ENCODE data around the gene CADM2.

Gene CADM2

GRCh38 chr3:85337895-85338294 lies 379.1 kb downstream of the CADM2 start:
- no peak for DNase-seq

DNA sequence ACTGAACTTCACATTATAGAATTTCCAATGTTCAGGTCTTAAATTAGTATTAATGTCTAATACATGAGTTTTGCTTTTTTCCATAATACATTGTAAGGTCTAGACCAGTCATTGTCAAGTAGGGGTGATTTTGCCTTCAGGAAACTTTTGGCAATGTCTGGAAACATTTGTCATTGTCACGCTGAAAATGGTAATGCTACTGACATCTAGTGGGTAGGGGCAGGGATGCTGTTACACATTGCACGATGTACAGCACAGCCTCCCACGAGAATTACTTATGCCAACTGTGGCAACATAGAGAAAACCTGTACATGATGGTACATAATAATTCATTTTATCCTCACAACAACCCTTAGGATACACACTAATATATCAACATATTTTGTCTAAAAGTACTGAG lies 384.1 kb downstream of the CADM2 start:
- no peak for DNase-seq

DNA sequence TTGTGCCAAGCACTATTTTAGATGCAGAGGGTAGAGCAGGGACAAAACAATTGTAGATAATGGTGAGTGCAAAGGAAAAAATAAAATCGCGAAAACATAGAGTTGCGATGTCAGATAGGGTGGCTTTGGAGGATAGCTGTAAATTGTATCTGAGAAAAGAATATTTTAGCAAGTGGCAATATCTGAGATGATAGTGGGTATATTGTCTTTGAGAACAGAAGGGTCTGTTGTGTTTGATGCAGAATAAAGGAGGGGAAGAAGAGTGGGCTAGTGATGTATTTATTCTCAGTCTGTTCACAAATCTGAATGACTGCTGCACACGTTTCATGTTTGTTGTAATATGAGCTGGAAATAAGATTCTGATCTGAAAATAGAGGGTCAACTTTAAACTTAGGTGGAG lies 396.8 kb downstream of the CADM2 start:
- no peak for DNase-seq

GRCh38 chr3:85360742-85361387 lies 402.1 kb downstream of the CADM2 start:
- peak; percentile 48 for DNase-seq

DNA sequence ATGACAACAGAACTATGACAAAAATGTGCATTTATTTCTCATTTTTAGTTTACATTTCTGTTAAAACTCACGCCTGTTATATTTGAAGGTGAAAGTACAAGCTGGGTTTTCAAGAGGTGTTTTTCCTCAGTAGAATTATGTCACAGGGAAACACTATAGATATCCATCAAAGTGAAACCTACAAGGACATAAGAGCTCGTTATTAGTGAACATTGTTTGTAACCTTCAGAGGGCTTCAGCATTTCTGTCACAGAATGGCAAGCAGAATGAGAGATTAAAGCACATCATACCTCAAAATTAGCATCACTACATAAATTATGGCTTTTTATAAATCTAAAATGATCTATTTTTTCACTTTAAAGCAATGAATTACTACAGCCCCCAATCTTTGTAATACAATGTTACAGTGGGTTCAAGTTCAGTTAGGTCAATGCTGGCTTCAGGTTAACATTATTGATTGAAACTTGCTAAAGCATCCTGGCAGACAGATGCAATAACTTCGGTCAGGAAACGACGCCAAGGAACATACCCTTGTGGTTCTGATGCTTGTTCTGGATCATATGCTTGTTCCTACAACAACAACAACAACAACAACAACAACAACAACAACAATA lies 405.6 kb downstream of the CADM2 start:
- no peak for DNase-seq

- DNase-seq: no peak
Observed at GRCh38 chr3:85370341-85370740, 411.6 kb downstream of the CADM2 start.

GRCh38 chr3:85376131-85376530 lies 417.3 kb downstream of the CADM2 start:
- no peak for DNase-seq

- no peak for DNase-seq
Observed at GRCh38 chr3:85377115-85377514, 418.3 kb downstream of the CADM2 start.

DNA sequence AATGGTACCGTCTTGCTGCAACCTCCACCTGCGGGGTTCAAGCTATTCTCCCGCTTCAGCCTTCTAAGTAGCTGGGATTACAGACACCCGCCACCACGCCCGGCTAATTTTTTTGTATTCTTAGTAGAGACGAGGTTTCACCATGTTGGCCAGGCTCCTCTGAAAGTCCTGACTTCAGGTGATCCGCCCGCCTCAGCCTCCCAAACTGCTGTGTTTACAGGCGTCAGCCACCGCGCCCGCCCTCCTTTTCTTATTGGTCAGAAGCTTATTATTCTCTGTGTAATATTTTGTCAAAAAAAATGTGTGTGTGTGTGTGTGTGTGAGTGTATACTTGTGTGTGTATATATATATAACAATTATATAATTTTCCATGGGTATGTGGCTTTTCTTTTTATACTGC lies 425.6 kb downstream of the CADM2 start:
- no peak for DNase-seq

DNA sequence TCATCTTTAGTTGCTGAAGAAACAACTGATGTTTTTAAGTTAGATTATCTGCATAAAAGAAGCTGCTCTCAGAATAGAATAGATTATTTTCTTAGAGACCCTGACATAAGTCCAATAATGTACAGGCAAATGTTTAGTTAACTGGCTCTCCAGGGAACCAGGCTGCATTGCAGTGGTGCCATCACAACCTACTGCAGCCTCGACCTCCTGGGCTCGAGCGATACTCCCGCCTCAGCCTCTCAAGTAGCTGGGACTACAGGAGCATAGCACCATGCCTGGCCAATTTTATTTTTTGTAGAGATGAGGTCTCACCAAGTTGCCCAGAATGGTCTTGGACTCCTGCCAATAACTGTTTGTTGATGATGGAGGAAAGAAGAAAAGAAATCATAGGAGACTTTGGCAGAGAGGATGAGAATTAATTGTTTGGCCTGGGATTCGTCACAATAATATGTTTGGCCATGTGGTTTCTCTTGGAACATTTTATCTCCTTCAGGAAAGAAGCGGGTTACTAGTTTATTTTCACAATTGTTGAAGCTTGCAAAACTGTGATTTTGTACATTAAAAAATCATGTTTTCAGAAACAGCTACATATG lies 429.2 kb downstream of the CADM2 start:
- no peak for DNase-seq

- DNase-seq: no peak
Observed at GRCh38 chr3:85394424-85394823, 435.6 kb downstream of the CADM2 start.

GRCh38 chr3:85397434-85397833 lies 438.6 kb downstream of the CADM2 start:
- no peak for DNase-seq

DNA sequence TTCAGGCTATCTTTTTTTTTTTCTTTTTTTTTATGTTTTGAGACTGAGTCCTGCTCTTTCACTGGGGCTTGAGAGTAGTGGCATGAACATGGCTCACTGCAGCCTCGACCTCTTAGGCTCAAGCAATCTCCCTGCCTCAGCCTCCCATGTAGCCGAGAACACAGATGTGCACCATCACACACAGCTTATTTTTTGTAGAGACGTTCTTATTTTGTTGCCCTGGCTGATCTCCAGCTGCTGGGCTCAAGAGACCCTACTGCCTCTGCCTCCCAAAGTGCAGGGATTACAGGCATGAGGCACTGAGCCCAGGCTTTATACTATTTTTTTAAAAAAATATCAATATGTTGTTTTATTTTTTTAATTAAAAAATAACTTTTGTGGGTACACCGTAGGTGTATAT lies 467.3 kb downstream of the CADM2 start:
- no peak for DNase-seq

DNA sequence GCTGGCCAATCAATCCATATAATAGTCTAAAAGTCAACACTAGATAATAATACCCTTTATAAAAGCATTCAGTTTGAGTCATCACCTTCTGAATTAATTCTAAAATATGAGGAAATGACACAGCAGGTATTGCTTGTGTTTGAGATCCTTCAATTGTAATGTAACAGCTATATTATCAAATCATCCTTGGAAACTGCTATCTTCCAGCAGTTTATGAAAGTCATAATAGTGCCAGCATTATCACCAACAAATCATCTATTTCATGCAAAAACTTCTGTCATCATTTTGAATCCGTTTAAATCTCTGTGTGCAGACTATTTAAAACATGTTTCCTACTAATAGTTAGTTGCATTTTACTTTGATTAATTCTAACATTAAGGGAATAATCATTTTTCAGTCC lies 468.7 kb downstream of the CADM2 start:
- DNase-seq: no peak

DNA sequence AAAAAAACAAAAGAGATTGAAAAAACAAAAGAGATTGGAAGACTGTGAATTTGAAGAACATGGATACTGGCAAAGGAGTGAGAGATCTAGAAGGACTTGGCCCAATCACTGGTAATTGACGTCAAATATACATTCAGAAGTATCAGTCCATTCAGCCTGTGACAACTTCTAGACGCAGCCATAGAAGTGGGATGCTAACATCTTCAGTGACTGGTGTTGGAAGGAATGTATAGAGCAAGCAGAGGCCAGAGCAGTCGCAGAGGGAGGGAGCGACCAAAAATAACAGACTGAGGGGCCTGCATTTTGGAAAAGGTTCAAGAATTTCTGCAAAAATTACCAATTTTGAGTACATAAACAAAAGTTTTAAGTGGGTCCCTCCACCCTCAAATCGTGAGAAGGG lies 473.3 kb downstream of the CADM2 start:
- no peak for DNase-seq

GRCh38 chr3:85433319-85433718 lies 474.5 kb downstream of the CADM2 start:
- peak; percentile 30 for DNase-seq

- no peak for DNase-seq
Observed at GRCh38 chr3:85455561-85456200, 496.9 kb downstream of the CADM2 start.

GRCh38 chr3:85474241-85474640 lies 515.5 kb downstream of the CADM2 start:
- no peak for DNase-seq

DNA sequence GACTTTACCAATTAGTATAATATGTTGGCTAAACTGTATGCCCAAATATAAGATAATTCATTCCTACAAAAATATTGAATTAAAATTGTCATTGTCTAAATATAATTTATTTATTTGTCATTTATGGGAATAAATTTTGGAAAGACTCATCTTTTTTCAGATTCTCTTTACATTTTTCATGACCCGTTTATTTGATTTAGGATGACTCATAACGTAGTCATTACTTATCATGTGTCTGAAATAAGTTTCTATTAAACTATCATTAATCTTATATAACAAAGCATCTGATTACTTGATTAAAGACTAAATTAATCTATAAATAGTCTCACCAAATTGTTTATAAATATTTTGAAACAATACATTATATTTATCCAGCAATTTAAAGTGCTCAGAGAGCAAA lies 516.6 kb downstream of the CADM2 start:
- no peak for DNase-seq

GRCh38 chr3:85476891-85477495 lies 518.2 kb downstream of the CADM2 start:
- DNase-seq: no peak

GRCh38 chr3:85481411-85482212 lies 522.8 kb downstream of the CADM2 start:
- DNase-seq: no peak

GRCh38 chr3:85482213-85482490 lies 523.4 kb downstream of the CADM2 start:
- no peak for DNase-seq

GRCh38 chr3:85483986-85484385 lies 525.2 kb downstream of the CADM2 start:
- no peak for DNase-seq
